Posterior vena cava (tissue), 2 donors: ENCODE results near the gene FANCI. TPM values are rescaled to one million over a fixed set of nuclear protein-coding genes. Genes with fewer than 3 reads are reported as not detected.
"Not testable (repeated sequence)": the region's sequence is repeated elsewhere in the genome, so short reads cannot be mapped to it uniquely, and the experiment has no call there.

Source experiments
- DNase-seq: peaks from one replicate; pipeline ENCODE4 v3.0.0-alpha.2; 2020; ENCODE audit warnings: low spot score
- intact Hi-C, 2 donors: fragments of 100-400 bp; cut with DNase I; formaldehyde crosslinking; loops; one replicate each; pipeline versions ENCODE4 v1.14.1 to v1.14.2; 2022 to 2023
- total RNA-seq, 2 donors: library from RNA; stranded (reverse); fragmentation: NEBNext Ultra II Directional; extraction: Animal tissue kit (Norgen Biotek cat#: 25700); gene quantifications; one replicate each; pipeline ENCODE4 v1.2.1, GENCODE V29; 2021
- donor health status: DM: yes; HTN: yes; CAD: no.
- donor health status: DM: yes; HTN: yes; CAD: no.

The FANCI gene
- total RNA-seq, 2 donors from 2014 or later: 6.1 to 7.0 TPM

GRCh38 chr15:89217686-89218376 lies 25.9 kb upstream of the FANCI start:
- intact Hi-C loops: no loop called here
- DNase-seq: no peak

DNA sequence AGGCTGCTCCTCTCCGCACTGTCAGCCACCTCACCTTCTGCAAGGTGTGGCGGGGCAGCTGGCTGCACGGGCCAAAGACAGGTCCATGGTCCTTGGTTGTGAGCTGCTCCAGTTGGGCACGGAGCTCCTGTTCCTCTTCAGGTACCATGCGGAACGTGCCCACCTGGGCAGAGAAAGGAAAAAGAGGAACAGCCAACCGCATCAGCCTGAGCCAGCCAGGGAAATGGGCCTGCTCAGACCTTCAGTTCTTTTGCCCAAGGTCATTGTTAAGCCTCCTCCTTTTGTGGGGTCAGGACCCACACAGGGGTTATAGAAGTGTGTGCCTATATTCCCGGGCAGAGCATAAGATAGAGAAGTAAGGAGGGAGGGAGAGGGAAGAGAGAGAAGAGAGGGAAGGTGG lies 25.2 kb upstream of the FANCI start:
- DNase-seq: no peak
- intact Hi-C loops: no loop called here

GRCh38 chr15:89221543-89221942 lies 22.2 kb upstream of the FANCI start, which contains the start of gene RLBP1:
TSS of gene RLBP1 (minus strand) at chr15:89221579. CDS start at chr15:89218975, 2,604 bp downstream.
- no peak for DNase-seq
- intact Hi-C loops: no loop called here

DNA sequence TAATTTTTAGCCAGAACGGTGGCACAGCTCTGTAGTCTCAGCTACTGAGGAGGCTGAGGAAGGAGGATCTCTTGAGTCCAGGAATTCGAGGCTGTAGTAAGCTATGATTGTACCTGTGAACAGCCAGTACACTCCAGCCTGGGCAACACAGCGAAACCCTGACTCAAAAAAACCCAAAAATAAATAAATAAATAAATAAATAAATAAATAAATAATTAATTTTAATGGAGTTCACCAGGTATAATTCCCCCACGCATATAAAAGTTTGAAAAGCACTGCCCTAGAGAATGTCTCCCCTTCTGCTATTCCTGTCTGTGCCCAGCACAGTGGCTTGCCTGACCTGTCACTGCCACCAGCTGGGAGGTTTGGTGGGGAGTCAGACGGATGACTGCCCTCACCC lies 18.2 kb upstream of the FANCI start:
- DNase-seq: no peak
- intact Hi-C loops: no loop called here

DNA sequence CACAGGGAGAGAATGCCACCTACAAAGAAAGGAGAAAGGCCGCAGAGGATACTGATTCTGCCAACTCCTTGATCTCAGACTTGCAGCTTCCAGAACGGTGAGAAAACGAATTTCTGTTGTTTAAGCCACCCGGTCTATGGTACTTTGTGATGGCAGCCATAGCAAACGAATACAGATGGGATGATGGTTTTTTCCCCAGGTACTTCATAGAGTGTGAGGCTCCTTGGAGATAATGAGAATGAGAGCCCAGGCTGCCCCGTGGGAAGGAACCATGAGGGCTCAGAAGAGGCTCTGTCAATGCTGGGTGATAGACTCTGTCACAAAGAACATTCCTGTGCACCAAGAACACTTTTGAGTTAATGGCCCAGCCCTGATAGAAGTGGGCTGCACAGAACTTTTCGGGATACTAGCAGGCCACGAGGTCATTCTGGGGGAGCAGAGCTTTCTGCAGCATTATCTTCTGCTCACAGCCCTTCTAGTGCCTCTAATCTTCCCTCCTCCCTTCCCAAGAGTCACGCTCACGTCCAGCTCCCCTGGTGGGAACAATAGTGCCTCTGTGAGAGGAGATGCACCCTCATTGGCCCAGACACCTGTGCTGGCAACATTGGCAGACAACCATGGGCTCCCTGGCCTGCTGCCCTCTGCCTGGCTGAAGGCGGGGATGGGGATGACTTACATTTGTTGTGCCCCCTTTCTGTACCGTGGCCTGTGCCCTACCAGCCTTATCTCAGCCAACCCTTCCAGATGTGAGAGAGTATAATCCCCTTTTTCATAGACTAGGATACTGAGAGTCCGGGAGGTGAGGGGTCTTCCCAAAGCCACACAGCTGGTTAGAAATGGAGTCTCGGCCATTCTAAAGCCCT lies 17.2 kb upstream of the FANCI start:
- no peak for DNase-seq
- intact Hi-C loops: no loop called here

GRCh38 chr15:89227425-89227824 lies 16.4 kb upstream of the FANCI start:
- DNase-seq: no peak
- intact Hi-C loops: no loop called here

DNA sequence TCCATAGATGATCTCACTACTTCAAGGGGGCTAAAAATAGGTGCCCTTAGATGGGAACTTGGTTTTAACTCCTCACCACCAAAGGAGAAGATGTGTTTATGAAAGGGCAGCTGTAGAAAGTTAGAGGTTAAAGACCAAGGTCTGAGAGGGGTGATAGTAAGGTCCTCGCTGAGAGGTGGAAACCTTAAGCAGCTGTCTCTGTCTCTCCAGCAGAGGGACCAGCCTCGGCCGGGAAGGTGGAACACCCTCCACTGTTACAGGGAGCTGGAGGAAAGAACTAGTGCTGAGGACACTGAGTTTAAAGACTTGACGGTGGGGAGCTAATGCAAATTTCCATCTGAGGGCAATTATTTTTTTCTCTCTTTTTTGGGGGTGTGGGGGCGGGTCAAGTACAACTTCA lies 13.5 kb upstream of the FANCI start:
- intact Hi-C loops: no loop called here
- no peak for DNase-seq

DNA sequence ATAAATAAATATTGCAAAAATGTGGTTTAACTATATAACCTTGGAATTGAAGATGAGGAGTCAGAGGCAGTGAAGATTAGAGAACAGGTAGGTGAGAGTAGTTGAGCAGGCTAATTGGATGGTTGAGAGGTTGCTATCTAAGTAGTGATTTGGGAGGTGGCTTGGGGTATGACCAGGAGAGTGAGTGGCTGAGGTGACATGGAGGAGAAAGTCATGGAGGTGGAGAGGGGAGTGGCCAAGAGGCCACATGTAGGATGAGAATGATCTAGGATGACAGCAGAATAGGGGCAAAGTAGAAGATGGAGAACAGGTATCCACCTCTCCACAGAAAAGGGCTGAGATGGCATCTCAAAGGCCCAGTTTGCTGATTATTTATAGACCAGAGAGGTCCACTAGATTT lies 11.9 kb upstream of the FANCI start:
- DNase-seq: no peak

GRCh38 chr15:89239883-89240810 lies 3.6 kb upstream of the FANCI start:
- intact Hi-C loops, DNase-seq: not testable (repeated sequence)

More for the DNA sequence above, 11.9 kb upstream of the FANCI start:
- intact Hi-C loops: no loop called here

GRCh38 chr15:89243046-89243690 lies 611 bp upstream of the FANCI start:
- DNase-seq: no peak
- intact Hi-C loops: no loop called here

DNA sequence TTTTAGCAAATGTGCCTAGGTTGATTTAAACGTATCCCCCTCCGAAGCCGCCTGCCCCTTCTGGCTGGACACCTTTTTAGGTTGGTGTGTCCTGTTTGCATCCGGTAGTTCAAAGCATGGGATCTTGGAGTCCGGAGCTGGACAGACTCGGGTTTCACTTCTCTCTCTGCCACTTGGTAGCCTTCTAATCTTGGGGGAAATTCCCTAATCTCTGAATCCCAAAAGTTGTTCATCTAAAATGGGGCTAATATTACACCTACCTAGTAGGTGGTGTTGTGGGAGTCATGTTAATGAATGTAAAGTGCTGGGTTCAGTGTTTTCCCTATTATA lies 760 bp downstream of the FANCI start:
- DNase-seq: no peak
- intact Hi-C loops: no loop called here

DNA sequence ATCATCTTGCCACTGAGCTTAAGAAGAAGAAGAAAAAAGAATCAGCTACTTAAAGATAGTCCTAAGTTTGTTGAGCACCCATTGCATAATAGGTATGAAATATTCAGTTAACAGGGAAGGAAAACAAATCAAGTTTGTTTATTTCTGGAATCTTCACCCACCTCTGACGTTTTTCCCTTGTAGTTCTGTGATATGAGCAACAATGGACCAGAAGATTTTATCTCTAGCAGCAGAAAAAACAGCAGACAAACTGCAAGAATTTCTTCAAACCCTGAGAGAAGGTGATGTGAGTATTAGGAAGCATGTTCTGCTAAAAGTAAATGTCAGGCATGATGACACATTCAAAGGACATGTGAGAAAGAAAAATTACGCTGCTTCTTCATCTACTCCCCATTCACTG lies 3.7 kb downstream of the FANCI start:
- no peak for DNase-seq
- intact Hi-C loops: no loop called here

DNA sequence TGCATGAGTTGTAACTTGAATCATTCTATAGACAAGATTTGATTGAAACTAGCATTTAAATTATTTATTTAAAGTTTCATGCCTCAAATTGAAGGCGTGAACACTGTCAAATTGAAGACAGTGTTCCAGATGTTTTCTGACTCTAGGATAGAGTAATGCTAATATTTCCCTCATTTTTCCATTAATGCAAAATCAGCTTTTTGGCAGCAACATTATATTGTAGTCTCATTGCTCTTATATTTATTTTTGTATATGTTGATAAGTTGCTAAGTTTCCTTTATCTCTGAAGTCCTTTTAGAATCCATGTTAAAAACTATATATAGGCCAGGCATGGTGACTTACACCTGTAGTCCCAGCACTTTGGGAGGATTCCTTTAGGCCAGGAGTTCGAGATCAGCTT lies 4.8 kb downstream of the FANCI start:
- no peak for DNase-seq
- intact Hi-C loops: no loop called here

GRCh38 chr15:89250142-89250541 lies 6.4 kb downstream of the FANCI start:
- intact Hi-C loops, DNase-seq: not testable (repeated sequence)

- DNase-seq: not testable (repeated sequence)
Measured at GRCh38 chr15:89277281-89277680, 33.5 kb downstream of the FANCI start.

GRCh38 chr15:89278307-89278706 lies 34.5 kb downstream of the FANCI start:
- DNase-seq: no peak
- intact Hi-C loops: no loop called here

More at GRCh38 chr15:89277281-89277680, 33.5 kb downstream of the FANCI start:
- intact Hi-C loops: not testable (repeated sequence)

DNA sequence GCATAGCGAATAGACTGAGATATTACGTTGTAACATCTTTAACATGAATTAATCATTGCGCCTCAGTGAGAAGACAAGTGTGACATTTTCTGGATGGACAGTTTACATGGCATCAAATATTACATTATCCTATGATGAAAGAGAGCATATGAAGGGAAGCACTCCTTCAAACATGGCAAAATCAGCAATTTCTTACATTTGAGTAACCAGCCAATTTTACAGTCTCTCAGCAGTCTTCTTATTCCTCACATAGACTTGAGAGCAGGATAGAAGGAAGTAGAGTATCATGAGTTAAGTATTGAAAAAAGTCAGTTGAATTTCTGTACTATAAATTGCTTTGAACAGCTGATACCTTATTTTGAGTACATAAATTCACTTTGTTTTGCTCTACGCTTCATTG lies 38.9 kb downstream of the FANCI start:
- intact Hi-C loops: no loop called here
- DNase-seq: no peak

DNA sequence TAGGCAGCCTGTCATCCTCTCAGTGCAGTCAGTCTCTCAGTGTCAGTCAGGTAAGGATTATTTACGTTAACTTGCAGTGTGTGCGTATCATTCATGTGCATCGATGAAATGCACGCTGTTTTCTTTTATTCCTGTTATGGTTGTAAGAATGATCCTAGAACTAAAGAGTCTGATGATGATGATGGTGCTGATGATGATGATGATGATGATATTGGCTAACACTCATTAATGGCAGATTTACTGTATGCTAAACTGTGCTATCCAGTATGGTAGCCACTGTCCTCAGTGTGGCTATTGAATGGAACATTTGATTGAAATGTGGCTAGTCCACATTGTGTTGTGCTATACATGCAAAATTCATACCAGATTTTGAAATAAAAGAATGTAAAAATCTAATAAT lies 39.4 kb downstream of the FANCI start:
- intact Hi-C loops: no loop called here
- DNase-seq: no peak

DNA sequence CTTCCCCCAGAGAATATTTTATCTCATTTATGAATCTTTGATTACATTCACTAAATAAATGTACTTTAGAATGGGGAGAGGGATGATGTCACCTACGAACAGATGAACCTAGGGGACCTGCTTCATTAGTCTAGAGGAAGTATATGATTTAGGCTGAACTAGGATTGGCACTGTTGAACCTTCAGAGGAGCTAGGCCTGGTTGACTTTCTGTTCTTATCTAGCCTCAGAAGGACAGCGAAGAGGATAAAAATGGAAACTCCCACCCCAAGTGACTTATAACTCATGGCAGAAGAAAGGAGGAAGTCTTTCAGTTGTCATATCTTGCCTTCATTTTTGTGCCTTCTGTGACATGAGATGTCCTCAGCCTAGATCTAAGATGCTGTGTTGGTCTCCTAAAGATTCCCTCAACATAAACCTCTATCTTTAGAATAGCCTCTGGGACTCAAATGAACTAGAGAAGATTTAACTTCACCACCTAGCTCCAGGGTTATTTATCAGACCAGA lies 48.2 kb downstream of the FANCI start:
- DNase-seq: no peak

More for the DNA sequence above, 48.2 kb downstream of the FANCI start:
- intact Hi-C loops: no loop called here
